GM12873 (cell line): ENCODE data around the gene TRAPPC11.

Source experiments
- CTCF ChIP-seq: IDR thresholded peaks from 2 replicates; pipeline ENCODE4 v1.5.1; 2012; ENCODE audit warnings: low read depth, mild to moderate bottlenecking, moderate library complexity, low read length, control low read depth; ENCODE audit not compliant: insufficient read depth; ENCODE audit errors: missing control alignments

Gene TRAPPC11

GRCh38 chr4:183760326-183760725 is 101.2 kb downstream of the TRAPPC11 start:
- no peak for TF ChIP-seq CTCF
